Measurements from ENCODE around the gene GDPD5. TPM values are rescaled to one million over a fixed set of nuclear protein-coding genes. Genes with fewer than 3 reads are reported as not detected.
A peak's percentile ranks its signal among the peaks of the same experiment; 100 is the strongest.

The GDPD5 gene
- total RNA-seq, 1 donor from 2014 or later = 7.8 TPM

- Histone ChIP-seq H3K27ac (ENCODE audit: low read depth, low read length) (no peak overlapping the region), H3K27me3 (ENCODE audit: control insufficient read depth in 3 of 3, insufficient read depth in 3 of 3, low read length in 3 of 3) (no peaks in the 10 kb centered on the region), H3K36me3 (ENCODE audit: control insufficient read depth in 3 of 3, insufficient read depth in 3 of 3, low read length in 3 of 3) (no peaks in the 10 kb centered on the region), H3K4me3 (ENCODE audit: low read length in 3 of 3) (no peak overlapping the region), H3K9me3 (ENCODE audit: control insufficient read depth in 3 of 3, low read length in 3 of 3) (no peaks in the 10 kb centered on the region), H3K9ac (ENCODE audit: low read depth in 1 of 3, low read length in 3 of 3) (peak overlapping the region in 1 of 3 donors; percentile 8), H3K4me1 (ENCODE audit: control insufficient read depth in 3 of 3, insufficient read depth in 3 of 3, low read length in 3 of 3) (peaks cover 18 to 24% (median 23%) of the 10 kb centered on the region in 3 donors)
Observed at GRCh38 chr11:75467881-75468280, 57.9 kb downstream of the GDPD5 start.

- peaks cover 18 to 23% (median 22%) of the 10 kb centered on the region in 3 donors for H3K4me1 ChIP-seq (ENCODE audit: control insufficient read depth in 3 of 3, insufficient read depth in 3 of 3, low read length in 3 of 3)
- no peaks in the 10 kb centered on the region for H3K9me3 ChIP-seq (ENCODE audit: control insufficient read depth in 3 of 3, low read length in 3 of 3)
- H3K36me3 ChIP-seq (ENCODE audit: control insufficient read depth in 3 of 3, insufficient read depth in 3 of 3, low read length in 3 of 3) = no peaks in the 10 kb centered on the region
- no peak overlapping the region for H3K4me3 ChIP-seq (ENCODE audit: low read length in 3 of 3)
- peak overlapping the region in 1 of 3 donors; percentile 33 for H3K9ac ChIP-seq (ENCODE audit: low read depth in 1 of 3, low read length in 3 of 3)
- no peaks in the 10 kb centered on the region for H3K27me3 ChIP-seq (ENCODE audit: control insufficient read depth in 3 of 3, insufficient read depth in 3 of 3, low read length in 3 of 3)
- H3K27ac ChIP-seq (ENCODE audit: low read depth, low read length) = no peak overlapping the region
Observed at GRCh38 chr11:75467311-75467710, 58.4 kb downstream of the GDPD5 start.

- Histone ChIP-seq H3K4me1 (ENCODE audit: control insufficient read depth in 3 of 3, insufficient read depth in 3 of 3, low read length in 3 of 3) (peaks cover 18 to 23% (median 22%) of the 10 kb centered on the region in 3 donors), H3K4me3 (ENCODE audit: low read length in 3 of 3) (peak overlapping the region in 1 of 3 donors; percentile 13), H3K9me3 (ENCODE audit: control insufficient read depth in 3 of 3, low read length in 3 of 3) (no peaks in the 10 kb centered on the region), H3K36me3 (ENCODE audit: control insufficient read depth in 3 of 3, insufficient read depth in 3 of 3, low read length in 3 of 3) (no peaks in the 10 kb centered on the region), H3K27me3 (ENCODE audit: control insufficient read depth in 3 of 3, insufficient read depth in 3 of 3, low read length in 3 of 3) (no peaks in the 10 kb centered on the region), H3K9ac (ENCODE audit: low read depth in 1 of 3, low read length in 3 of 3) (no peak overlapping the region), H3K27ac (ENCODE audit: low read depth, low read length) (no peak overlapping the region)
Observed at GRCh38 chr11:75465701-75466531, 59.8 kb downstream of the GDPD5 start.

GRCh38 chr11:75463106-75463774 is 62.5 kb downstream of the GDPD5 start:
- H3K9ac ChIP-seq (ENCODE audit: low read depth in 1 of 3, low read length in 3 of 3) = no peak overlapping the region
- H3K36me3 ChIP-seq (ENCODE audit: control insufficient read depth in 3 of 3, insufficient read depth in 3 of 3, low read length in 3 of 3) = no peaks in the 10 kb centered on the region
- H3K27ac ChIP-seq (ENCODE audit: low read depth, low read length) = no peak overlapping the region
- no peak overlapping the region for H3K4me3 ChIP-seq (ENCODE audit: low read length in 3 of 3)
- peaks cover 8 to 13% (median 13%) of the 10 kb centered on the region in 3 donors for H3K4me1 ChIP-seq (ENCODE audit: control insufficient read depth in 3 of 3, insufficient read depth in 3 of 3, low read length in 3 of 3)
- no peaks in the 10 kb centered on the region for H3K9me3 ChIP-seq (ENCODE audit: control insufficient read depth in 3 of 3, low read length in 3 of 3)
- no peaks in the 10 kb centered on the region for H3K27me3 ChIP-seq (ENCODE audit: control insufficient read depth in 3 of 3, insufficient read depth in 3 of 3, low read length in 3 of 3)

GRCh38 chr11:75462117-75462653 is 63.6 kb downstream of the GDPD5 start:
- no peak overlapping the region for H3K27ac ChIP-seq (ENCODE audit: low read depth, low read length)
- no peak overlapping the region for H3K4me3 ChIP-seq (ENCODE audit: low read length in 3 of 3)
- H3K4me1 ChIP-seq (ENCODE audit: control insufficient read depth in 3 of 3, insufficient read depth in 3 of 3, low read length in 3 of 3) = peaks cover 5 to 10% (median 9%) of the 10 kb centered on the region in 3 donors
- H3K36me3 ChIP-seq (ENCODE audit: control insufficient read depth in 3 of 3, insufficient read depth in 3 of 3, low read length in 3 of 3) = no peaks in the 10 kb centered on the region
- no peaks in the 10 kb centered on the region for H3K27me3 ChIP-seq (ENCODE audit: control insufficient read depth in 3 of 3, insufficient read depth in 3 of 3, low read length in 3 of 3)
- no peaks in the 10 kb centered on the region for H3K9me3 ChIP-seq (ENCODE audit: control insufficient read depth in 3 of 3, low read length in 3 of 3)
- H3K9ac ChIP-seq (ENCODE audit: low read depth in 1 of 3, low read length in 3 of 3) = no peak overlapping the region

- Histone ChIP-seq H3K27ac (ENCODE audit: low read depth, low read length) (no peak overlapping the region), H3K9ac (ENCODE audit: low read depth in 1 of 3, low read length in 3 of 3) (no peak overlapping the region), H3K27me3 (ENCODE audit: control insufficient read depth in 3 of 3, insufficient read depth in 3 of 3, low read length in 3 of 3) (no peaks in the 10 kb centered on the region), H3K4me1 (ENCODE audit: control insufficient read depth in 3 of 3, insufficient read depth in 3 of 3, low read length in 3 of 3) (peaks cover 4 to 5% (median 4%) of the 10 kb centered on the region in 3 donors), H3K36me3 (ENCODE audit: control insufficient read depth in 3 of 3, insufficient read depth in 3 of 3, low read length in 3 of 3) (no peaks in the 10 kb centered on the region), H3K9me3 (ENCODE audit: control insufficient read depth in 3 of 3, low read length in 3 of 3) (no peaks in the 10 kb centered on the region), H3K4me3 (ENCODE audit: low read length in 3 of 3) (no peak overlapping the region)
Observed at GRCh38 chr11:75461151-75461550, 64.6 kb downstream of the GDPD5 start.

- H3K27me3 ChIP-seq (ENCODE audit: control insufficient read depth in 3 of 3, insufficient read depth in 3 of 3, low read length in 3 of 3) = no peaks in the 10 kb centered on the region
- peaks cover 0 to 9% (median 2%) of the 10 kb centered on the region in 3 donors for H3K4me1 ChIP-seq (ENCODE audit: control insufficient read depth in 3 of 3, insufficient read depth in 3 of 3, low read length in 3 of 3)
- no peak overlapping the region for H3K27ac ChIP-seq (ENCODE audit: low read depth, low read length)
- H3K36me3 ChIP-seq (ENCODE audit: control insufficient read depth in 3 of 3, insufficient read depth in 3 of 3, low read length in 3 of 3) = no peaks in the 10 kb centered on the region
- no peak overlapping the region for H3K9ac ChIP-seq (ENCODE audit: low read depth in 1 of 3, low read length in 3 of 3)
- no peaks in the 10 kb centered on the region for H3K9me3 ChIP-seq (ENCODE audit: control insufficient read depth in 3 of 3, low read length in 3 of 3)
- no peak overlapping the region for H3K4me3 ChIP-seq (ENCODE audit: low read length in 3 of 3)
Observed at GRCh38 chr11:75456596-75457183, 69.1 kb downstream of the GDPD5 start.

- H3K27ac ChIP-seq (ENCODE audit: low read depth, low read length) = no peak overlapping the region
- peaks cover 0 to 9% (median 2%) of the 10 kb centered on the region in 3 donors for H3K4me1 ChIP-seq (ENCODE audit: control insufficient read depth in 3 of 3, insufficient read depth in 3 of 3, low read length in 3 of 3)
- no peaks in the 10 kb centered on the region for H3K27me3 ChIP-seq (ENCODE audit: control insufficient read depth in 3 of 3, insufficient read depth in 3 of 3, low read length in 3 of 3)
- no peaks in the 10 kb centered on the region for H3K36me3 ChIP-seq (ENCODE audit: control insufficient read depth in 3 of 3, insufficient read depth in 3 of 3, low read length in 3 of 3)
- no peak overlapping the region for H3K9ac ChIP-seq (ENCODE audit: low read depth in 1 of 3, low read length in 3 of 3)
- no peaks in the 10 kb centered on the region for H3K9me3 ChIP-seq (ENCODE audit: control insufficient read depth in 3 of 3, low read length in 3 of 3)
- H3K4me3 ChIP-seq (ENCODE audit: low read length in 3 of 3) = no peak overlapping the region
Observed at GRCh38 chr11:75454987-75455386, 70.8 kb downstream of the GDPD5 start.

- Histone ChIP-seq H3K36me3 (ENCODE audit: control insufficient read depth in 3 of 3, insufficient read depth in 3 of 3, low read length in 3 of 3) (no peaks in the 10 kb centered on the region), H3K4me1 (ENCODE audit: control insufficient read depth in 3 of 3, insufficient read depth in 3 of 3, low read length in 3 of 3) (peaks cover 0 to 9% (median 2%) of the 10 kb centered on the region in 3 donors), H3K9me3 (ENCODE audit: control insufficient read depth in 3 of 3, low read length in 3 of 3) (no peaks in the 10 kb centered on the region), H3K4me3 (ENCODE audit: low read length in 3 of 3) (no peak overlapping the region), H3K9ac (ENCODE audit: low read depth in 1 of 3, low read length in 3 of 3) (no peak overlapping the region), H3K27me3 (ENCODE audit: control insufficient read depth in 3 of 3, insufficient read depth in 3 of 3, low read length in 3 of 3) (no peaks in the 10 kb centered on the region), H3K27ac (ENCODE audit: low read depth, low read length) (no peak overlapping the region)
Observed at GRCh38 chr11:75453916-75454655, 71.7 kb downstream of the GDPD5 start.
